GM18526 (cell line): ENCODE data around the gene CDK6.

Source experiments
- POLR2A ChIP-seq: IDR thresholded peaks from 3 replicates; pipeline ENCODE4 v1.6.1; 2011; ENCODE audit not compliant: insufficient read length; ENCODE audit errors: extremely low read depth

The CDK6 gene

GRCh38 chr7:92794391-92794790 is 42.0 kb downstream of the CDK6 start:
- TF ChIP-seq POLR2A: no peak

- TF ChIP-seq POLR2A: no peak
Observed at GRCh38 chr7:92793656-92794205, 42.6 kb downstream of the CDK6 start.

GRCh38 chr7:92790992-92791391 is 45.4 kb downstream of the CDK6 start:
- TF ChIP-seq POLR2A: no peak

GRCh38 chr7:92788559-92789183 is 47.7 kb downstream of the CDK6 start:
- TF ChIP-seq POLR2A: no peak

GRCh38 chr7:92785923-92786322 is 50.5 kb downstream of the CDK6 start:
- no peak for TF ChIP-seq POLR2A

- TF ChIP-seq POLR2A: no peak
Observed at GRCh38 chr7:92784935-92785334, 51.4 kb downstream of the CDK6 start.

GRCh38 chr7:92783260-92784201 is 52.8 kb downstream of the CDK6 start:
- no peak for TF ChIP-seq POLR2A

GRCh38 chr7:92782855-92783254 is 53.5 kb downstream of the CDK6 start:
- TF ChIP-seq POLR2A: no peak

- no peak for TF ChIP-seq POLR2A
Observed at GRCh38 chr7:92782236-92782635, 54.1 kb downstream of the CDK6 start.

- no peak for TF ChIP-seq POLR2A
Observed at GRCh38 chr7:92781117-92781720, 55.2 kb downstream of the CDK6 start.

- no peak for TF ChIP-seq POLR2A
Observed at GRCh38 chr7:92778972-92779371, 57.4 kb downstream of the CDK6 start.

- no peak for TF ChIP-seq POLR2A
Observed at GRCh38 chr7:92777993-92778392, 58.4 kb downstream of the CDK6 start.

GRCh38 chr7:92773808-92774207 is 62.6 kb downstream of the CDK6 start:
- no peak for TF ChIP-seq POLR2A

- no peak for TF ChIP-seq POLR2A
Observed at GRCh38 chr7:92769844-92770243, 66.5 kb downstream of the CDK6 start.

GRCh38 chr7:92769394-92769699 is 67.0 kb downstream of the CDK6 start:
- TF ChIP-seq POLR2A: no peak
